ENCODE measurements around the gene HHATL.

The HHATL gene

GRCh38 chr3:42712344-42712648 is 9.7 kb upstream of the HHATL start:
- Histone ChIP-seq H3K36me3 (ENCODE audit: insufficient read depth, low read length) (no peaks in the 10 kb centered on the region), H3K4me1 (ENCODE audit: control insufficient read depth, insufficient read depth, low read length, unreplicated experiment) (no peaks in the 10 kb centered on the region), H2AFZ (ENCODE audit: low read length, unreplicated experiment) (no peak overlapping the region), H3K79me2 (ENCODE audit: control insufficient read depth, insufficient read depth, low read length, unreplicated experiment) (no peaks in the 10 kb centered on the region), H3K27me3 (ENCODE audit: insufficient read depth, low read length) (peaks cover 29% of the 10 kb centered on the region), H3K4me3 (ENCODE audit: low read depth, low read length) (no peak overlapping the region), H3K27ac (ENCODE audit: low read depth, low read length) (no peak overlapping the region)

- H3K27ac ChIP-seq (ENCODE audit: low read depth, low read length) = no peak overlapping the region
- peaks cover 29% of the 10 kb centered on the region for H3K27me3 ChIP-seq (ENCODE audit: insufficient read depth, low read length)
- no peak overlapping the region for H2AFZ ChIP-seq (ENCODE audit: low read length, unreplicated experiment)
- H3K36me3 ChIP-seq (ENCODE audit: insufficient read depth, low read length) = no peaks in the 10 kb centered on the region
- no peaks in the 10 kb centered on the region for H3K4me1 ChIP-seq (ENCODE audit: control insufficient read depth, insufficient read depth, low read length, unreplicated experiment)
- no peak overlapping the region for H3K4me3 ChIP-seq (ENCODE audit: low read depth, low read length)
- H3K79me2 ChIP-seq (ENCODE audit: control insufficient read depth, insufficient read depth, low read length, unreplicated experiment) = no peaks in the 10 kb centered on the region
Measured at GRCh38 chr3:42711491-42712343, 9.1 kb upstream of the HHATL start.

GRCh38 chr3:42710323-42711021 is 7.9 kb upstream of the HHATL start:
- H3K27ac ChIP-seq (ENCODE audit: low read depth, low read length) = no peak overlapping the region

GRCh38 chr3:42709621-42710020 is 7.0 kb upstream of the HHATL start:
- Histone ChIP-seq H3K4me1 (ENCODE audit: control insufficient read depth, insufficient read depth, low read length, unreplicated experiment) (no peaks in the 10 kb centered on the region), H2AFZ (ENCODE audit: low read length, unreplicated experiment) (no peak overlapping the region), H3K4me3 (ENCODE audit: low read depth, low read length) (no peak overlapping the region), H3K27me3 (ENCODE audit: insufficient read depth, low read length) (peaks cover 29% of the 10 kb centered on the region), H3K79me2 (ENCODE audit: control insufficient read depth, insufficient read depth, low read length, unreplicated experiment) (no peaks in the 10 kb centered on the region), H3K36me3 (ENCODE audit: insufficient read depth, low read length) (no peaks in the 10 kb centered on the region), H3K27ac (ENCODE audit: low read depth, low read length) (no peak overlapping the region)

More at GRCh38 chr3:42710323-42711021, 7.9 kb upstream of the HHATL start:
- H3K4me1 ChIP-seq (ENCODE audit: control insufficient read depth, insufficient read depth, low read length, unreplicated experiment) = no peaks in the 10 kb centered on the region
- H3K79me2 ChIP-seq (ENCODE audit: control insufficient read depth, insufficient read depth, low read length, unreplicated experiment) = no peaks in the 10 kb centered on the region
- H2AFZ ChIP-seq (ENCODE audit: low read length, unreplicated experiment) = no peak overlapping the region
- no peaks in the 10 kb centered on the region for H3K36me3 ChIP-seq (ENCODE audit: insufficient read depth, low read length)
- peaks cover 29% of the 10 kb centered on the region for H3K27me3 ChIP-seq (ENCODE audit: insufficient read depth, low read length)
- H3K4me3 ChIP-seq (ENCODE audit: low read depth, low read length) = no peak overlapping the region

GRCh38 chr3:42708611-42709151 is 6.1 kb upstream of the HHATL start:
- Histone ChIP-seq H2AFZ (ENCODE audit: low read length, unreplicated experiment) (no peak overlapping the region), H3K4me3 (ENCODE audit: low read depth, low read length) (no peak overlapping the region), H3K4me1 (ENCODE audit: control insufficient read depth, insufficient read depth, low read length, unreplicated experiment) (no peaks in the 10 kb centered on the region), H3K79me2 (ENCODE audit: control insufficient read depth, insufficient read depth, low read length, unreplicated experiment) (no peaks in the 10 kb centered on the region), H3K27me3 (ENCODE audit: insufficient read depth, low read length) (peaks cover 23% of the 10 kb centered on the region), H3K36me3 (ENCODE audit: insufficient read depth, low read length) (no peaks in the 10 kb centered on the region), H3K27ac (ENCODE audit: low read depth, low read length) (no peak overlapping the region)

- Histone ChIP-seq H3K36me3 (ENCODE audit: insufficient read depth, low read length) (no peaks in the 10 kb centered on the region), H3K4me1 (ENCODE audit: control insufficient read depth, insufficient read depth, low read length, unreplicated experiment) (no peaks in the 10 kb centered on the region), H3K79me2 (ENCODE audit: control insufficient read depth, insufficient read depth, low read length, unreplicated experiment) (no peaks in the 10 kb centered on the region), H3K27me3 (ENCODE audit: insufficient read depth, low read length) (peaks cover 14% of the 10 kb centered on the region), H3K27ac (ENCODE audit: low read depth, low read length) (no peak overlapping the region), H3K4me3 (ENCODE audit: low read depth, low read length) (no peak overlapping the region), H2AFZ (ENCODE audit: low read length, unreplicated experiment) (no peak overlapping the region)
Measured at GRCh38 chr3:42707620-42708355, 5.2 kb upstream of the HHATL start.

GRCh38 chr3:42706721-42707619 is 4.4 kb upstream of the HHATL start:
- Histone ChIP-seq H3K27ac (ENCODE audit: low read depth, low read length) (no peak overlapping the region), H3K27me3 (ENCODE audit: insufficient read depth, low read length) (peaks cover 8% of the 10 kb centered on the region; the same call in 1 of the 2 replicates), H3K4me3 (ENCODE audit: low read depth, low read length) (no peak overlapping the region), H3K4me1 (ENCODE audit: control insufficient read depth, insufficient read depth, low read length, unreplicated experiment) (no peaks in the 10 kb centered on the region), H3K36me3 (ENCODE audit: insufficient read depth, low read length) (no peaks in the 10 kb centered on the region), H2AFZ (ENCODE audit: low read length, unreplicated experiment) (no peak overlapping the region), H3K79me2 (ENCODE audit: control insufficient read depth, insufficient read depth, low read length, unreplicated experiment) (no peaks in the 10 kb centered on the region)

GRCh38 chr3:42705962-42706585 is 3.5 kb upstream of the HHATL start:
- Histone ChIP-seq H3K4me3 (ENCODE audit: low read depth, low read length) (no peak overlapping the region), H3K79me2 (ENCODE audit: control insufficient read depth, insufficient read depth, low read length, unreplicated experiment) (no peaks in the 10 kb centered on the region), H2AFZ (ENCODE audit: low read length, unreplicated experiment) (no peak overlapping the region), H3K27me3 (ENCODE audit: insufficient read depth, low read length) (peaks cover under 1% of the 10 kb centered on the region; the same call in 1 of the 2 replicates), H3K27ac (ENCODE audit: low read depth, low read length) (no peak overlapping the region), H3K36me3 (ENCODE audit: insufficient read depth, low read length) (no peaks in the 10 kb centered on the region), H3K4me1 (ENCODE audit: control insufficient read depth, insufficient read depth, low read length, unreplicated experiment) (no peaks in the 10 kb centered on the region)

- H3K36me3 ChIP-seq (ENCODE audit: insufficient read depth, low read length) = no peaks in the 10 kb centered on the region
- H3K79me2 ChIP-seq (ENCODE audit: control insufficient read depth, insufficient read depth, low read length, unreplicated experiment) = no peaks in the 10 kb centered on the region
- no peaks in the 10 kb centered on the region; the same call in 1 of the 2 replicates for H3K27me3 ChIP-seq (ENCODE audit: insufficient read depth, low read length)
- H3K4me1 ChIP-seq (ENCODE audit: control insufficient read depth, insufficient read depth, low read length, unreplicated experiment) = no peaks in the 10 kb centered on the region
- H3K27ac ChIP-seq (ENCODE audit: low read depth, low read length) = no peak overlapping the region
- no peak overlapping the region for H3K4me3 ChIP-seq (ENCODE audit: low read depth, low read length)
- H2AFZ ChIP-seq (ENCODE audit: low read length, unreplicated experiment) = no peak overlapping the region
Measured at GRCh38 chr3:42705058-42705767, 2.6 kb upstream of the HHATL start.
